Stimulated activated naive CD8-positive, alpha-beta T cell treated with anti-CD3 and anti-CD28 coated beads, Interleukin-15, Interleukin-2, amounts not matched to agents 100 ng/mL and 50 ng/mL, for 24 hours (primary cell): ENCODE measurements around the gene ZFYVE28.
A peak's percentile ranks its signal among the peaks of the same experiment; 100 is the strongest.

ENCODE experiments used
- H3K27ac Mint-ChIP-seq: one replicate; pipeline ENCODE4 v1.8.0; 2021; ENCODE audit warnings: mild to moderate bottlenecking, mixed read lengths
- H3K27me3 Mint-ChIP-seq: one replicate; pipeline ENCODE4 v1.8.0; 2021; ENCODE audit warnings: mixed read lengths
- H3K36me3 Mint-ChIP-seq: one replicate; pipeline ENCODE4 v1.8.0; 2021; ENCODE audit warnings: low read depth, mixed read lengths
- H3K4me1 Mint-ChIP-seq: one replicate; pipeline ENCODE4 v1.8.0; 2021; ENCODE audit warnings: low read depth, mixed read lengths
- H3K4me3 Mint-ChIP-seq: one replicate; pipeline ENCODE4 v1.8.0; 2021; ENCODE audit warnings: mild to moderate bottlenecking, mixed read lengths
- H3K9me3 Mint-ChIP-seq: one replicate; pipeline ENCODE4 v1.8.0; 2021; ENCODE audit warnings: mixed read lengths

ZFYVE28 gene

GRCh38 chr4:2270341-2271165, 147.9 kb downstream of the ZFYVE28 start:
- H3K27ac Mint-ChIP-seq: no peak overlapping the region
- no peaks in the 10 kb centered on the region for H3K27me3 Mint-ChIP-seq
- H3K4me3 Mint-ChIP-seq: no peak overlapping the region
- H3K9me3 Mint-ChIP-seq: no peaks in the 10 kb centered on the region
- H3K4me1 Mint-ChIP-seq: no peaks in the 10 kb centered on the region
- no peaks in the 10 kb centered on the region for H3K36me3 Mint-ChIP-seq

- H3K36me3 Mint-ChIP-seq: no peaks in the 10 kb centered on the region
- no peak overlapping the region for H3K4me3 Mint-ChIP-seq
- no peaks in the 10 kb centered on the region for H3K27me3 Mint-ChIP-seq
- H3K9me3 Mint-ChIP-seq: no peaks in the 10 kb centered on the region
- no peaks in the 10 kb centered on the region for H3K4me1 Mint-ChIP-seq
- no peak overlapping the region for H3K27ac Mint-ChIP-seq
Observed at GRCh38 chr4:2269618-2270163, 148.8 kb downstream of the ZFYVE28 start.

DNA sequence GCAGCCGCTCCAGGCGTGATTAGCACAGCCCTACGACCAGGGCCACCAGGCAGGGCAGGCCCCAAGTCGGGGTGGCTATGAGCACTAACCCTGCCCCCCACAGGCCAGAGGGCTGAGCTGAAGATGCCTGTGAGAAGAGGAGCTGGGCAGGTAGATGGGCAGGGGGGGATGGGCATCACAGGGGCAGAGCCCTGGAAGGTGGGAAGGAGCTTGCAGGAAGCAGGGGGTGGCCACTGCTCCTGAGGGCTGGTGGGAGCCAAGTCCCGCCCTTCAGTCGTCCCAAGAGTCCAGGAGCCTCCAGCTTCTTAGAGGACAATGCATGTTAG, 149.3 kb downstream of the ZFYVE28 start:
- Mint-ChIP-seq H3K36me3 (no peaks in the 10 kb centered on the region), H3K27ac (no peak overlapping the region), H3K4me3 (no peak overlapping the region), H3K27me3 (no peaks in the 10 kb centered on the region), H3K9me3 (no peaks in the 10 kb centered on the region), H3K4me1 (no peaks in the 10 kb centered on the region)

DNA sequence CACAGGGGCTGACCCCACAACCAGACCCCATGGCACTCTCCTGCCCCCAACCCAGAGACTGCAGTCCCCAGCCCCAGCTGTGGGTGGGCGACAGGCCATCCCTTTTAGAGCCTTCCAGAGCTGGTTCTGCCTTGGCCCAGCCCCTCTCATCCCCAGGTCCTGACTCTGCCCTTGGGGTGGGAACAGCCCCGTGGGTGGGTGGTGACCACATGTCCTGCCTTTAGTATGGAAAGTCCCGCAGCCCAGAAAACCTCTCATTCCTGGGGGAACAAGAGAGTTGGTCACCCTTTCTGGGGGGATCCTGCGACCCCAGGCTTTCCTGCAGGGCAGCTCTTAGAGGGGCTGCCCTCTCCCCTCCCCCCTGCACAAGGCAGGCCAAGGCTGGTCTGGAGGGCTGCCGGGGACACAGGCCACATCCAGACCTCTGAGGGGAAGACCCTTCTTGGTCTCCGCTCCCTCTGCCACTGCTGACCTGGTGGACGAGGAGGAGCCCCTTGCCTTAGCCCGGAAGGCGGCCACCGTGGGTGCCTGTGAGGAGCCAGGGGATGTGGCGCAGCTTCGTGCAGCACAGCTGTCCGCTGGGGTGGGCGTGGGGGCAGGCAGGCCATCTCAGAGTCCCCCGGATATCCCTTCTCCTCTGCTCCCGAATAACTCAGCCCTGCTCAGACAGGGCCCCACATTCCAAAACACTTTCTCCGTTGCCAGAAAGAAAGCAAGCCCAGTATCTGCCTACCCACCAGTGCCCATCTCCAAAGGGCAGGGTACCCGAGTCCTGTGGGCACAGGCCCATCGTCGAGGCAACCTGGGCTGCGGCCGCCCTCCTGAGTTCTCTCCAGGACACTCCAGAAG, 149.9 kb downstream of the ZFYVE28 start:
- Mint-ChIP-seq H3K27ac (no peak overlapping the region), H3K36me3 (no peaks in the 10 kb centered on the region), H3K4me1 (no peaks in the 10 kb centered on the region), H3K4me3 (no peak overlapping the region), H3K9me3 (no peaks in the 10 kb centered on the region), H3K27me3 (no peaks in the 10 kb centered on the region)

GRCh38 chr4:2267841-2268240, 150.6 kb downstream of the ZFYVE28 start:
- no peaks in the 10 kb centered on the region for H3K27me3 Mint-ChIP-seq
- no peak overlapping the region for H3K4me3 Mint-ChIP-seq
- no peaks in the 10 kb centered on the region for H3K9me3 Mint-ChIP-seq
- no peak overlapping the region for H3K27ac Mint-ChIP-seq
- H3K4me1 Mint-ChIP-seq: no peaks in the 10 kb centered on the region
- H3K36me3 Mint-ChIP-seq: no peaks in the 10 kb centered on the region

DNA sequence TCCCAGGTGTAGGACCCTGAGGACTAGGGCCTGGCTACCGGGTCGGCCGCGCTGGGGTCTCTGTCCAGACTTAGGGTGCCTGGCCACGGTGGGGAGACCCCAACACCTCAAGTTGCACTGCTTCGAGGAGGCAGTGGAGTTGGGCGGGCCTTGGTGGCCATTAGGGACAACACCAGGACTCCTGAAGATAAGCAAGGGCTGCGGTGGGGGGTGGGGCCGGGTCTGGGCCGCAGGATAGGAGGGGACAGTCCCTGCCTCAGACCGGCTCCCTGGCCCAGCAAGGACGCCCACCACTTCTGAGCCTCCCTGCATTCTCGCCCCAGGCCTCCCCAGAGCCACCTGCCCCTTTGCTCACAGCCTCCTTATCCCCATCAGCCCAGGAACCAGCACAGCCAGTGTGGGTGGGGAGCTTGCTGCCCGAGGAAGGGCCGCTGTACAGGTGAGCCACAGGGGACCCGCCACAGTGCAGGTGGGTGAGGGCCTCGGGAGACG, 151.1 kb downstream of the ZFYVE28 start:
- Mint-ChIP-seq H3K9me3 (no peaks in the 10 kb centered on the region), H3K27ac (no peak overlapping the region), H3K4me3 (no peak overlapping the region), H3K36me3 (no peaks in the 10 kb centered on the region), H3K27me3 (no peaks in the 10 kb centered on the region), H3K4me1 (no peaks in the 10 kb centered on the region)

DNA sequence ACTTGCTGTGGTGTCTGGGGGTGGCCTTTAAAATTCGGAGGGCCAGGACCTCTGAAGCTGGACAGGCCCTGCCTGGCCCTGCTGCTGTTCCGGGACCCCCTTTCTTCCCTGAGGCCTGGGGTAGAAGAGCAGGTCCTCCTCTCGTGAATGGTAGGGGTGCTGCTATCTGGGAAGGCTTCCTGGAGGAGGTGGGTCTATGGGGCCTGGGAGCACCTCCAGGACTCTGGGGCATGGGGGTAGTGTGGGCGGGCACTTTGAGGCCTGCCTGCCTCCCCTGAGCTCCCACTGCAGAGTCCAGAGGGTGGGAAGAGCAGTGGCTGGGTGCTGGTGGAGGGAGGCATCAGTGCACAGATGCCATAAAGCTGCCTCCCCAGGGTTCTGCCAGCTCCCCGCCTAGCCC, 151.6 kb downstream of the ZFYVE28 start:
- H3K27me3 Mint-ChIP-seq: no peaks in the 10 kb centered on the region
- H3K36me3 Mint-ChIP-seq: no peaks in the 10 kb centered on the region
- H3K9me3 Mint-ChIP-seq: no peaks in the 10 kb centered on the region
- no peak overlapping the region for H3K4me3 Mint-ChIP-seq
- no peak overlapping the region for H3K27ac Mint-ChIP-seq
- no peaks in the 10 kb centered on the region for H3K4me1 Mint-ChIP-seq

GRCh38 chr4:2266181-2266580, 152.3 kb downstream of the ZFYVE28 start:
- H3K27ac Mint-ChIP-seq: no peak overlapping the region
- H3K36me3 Mint-ChIP-seq: no peaks in the 10 kb centered on the region
- no peak overlapping the region for H3K4me3 Mint-ChIP-seq
- no peaks in the 10 kb centered on the region for H3K9me3 Mint-ChIP-seq
- H3K4me1 Mint-ChIP-seq: no peaks in the 10 kb centered on the region
- H3K27me3 Mint-ChIP-seq: no peaks in the 10 kb centered on the region

GRCh38 chr4:2265113-2266110, 153.0 kb downstream of the ZFYVE28 start:
- no peaks in the 10 kb centered on the region for H3K36me3 Mint-ChIP-seq
- H3K9me3 Mint-ChIP-seq: no peaks in the 10 kb centered on the region
- no peaks in the 10 kb centered on the region for H3K4me1 Mint-ChIP-seq
- H3K27me3 Mint-ChIP-seq: no peaks in the 10 kb centered on the region
- no peak overlapping the region for H3K4me3 Mint-ChIP-seq
- H3K27ac Mint-ChIP-seq: no peak overlapping the region

GRCh38 chr4:2264481-2265041, 153.9 kb downstream of the ZFYVE28 start:
- H3K27me3 Mint-ChIP-seq: no peaks in the 10 kb centered on the region
- no peak overlapping the region for H3K4me3 Mint-ChIP-seq
- H3K36me3 Mint-ChIP-seq: no peaks in the 10 kb centered on the region
- no peaks in the 10 kb centered on the region for H3K9me3 Mint-ChIP-seq
- H3K27ac Mint-ChIP-seq: no peak overlapping the region
- H3K4me1 Mint-ChIP-seq: no peaks in the 10 kb centered on the region

DNA sequence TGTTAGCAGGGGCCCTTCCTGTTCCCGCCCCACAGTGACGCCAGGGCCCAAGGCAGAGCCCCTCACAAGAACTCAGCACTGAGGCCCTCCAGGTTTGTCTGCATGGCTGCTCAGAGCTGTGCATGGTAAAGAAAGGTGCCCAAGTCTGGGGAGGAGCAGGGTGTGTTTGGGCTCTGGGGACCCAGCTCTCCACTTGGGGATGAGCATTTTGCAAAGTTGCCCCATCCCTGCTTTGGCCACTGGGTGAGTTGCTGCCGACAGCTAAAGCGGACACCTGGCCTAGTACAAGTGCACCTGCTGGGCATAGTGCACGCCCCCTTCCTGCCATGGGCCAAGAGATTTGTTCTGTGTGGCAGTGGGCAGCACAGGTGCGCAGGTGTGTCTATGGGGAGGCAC, 154.5 kb downstream of the ZFYVE28 start:
- Mint-ChIP-seq H3K4me3 (no peak overlapping the region), H3K4me1 (no peaks in the 10 kb centered on the region), H3K27me3 (no peaks in the 10 kb centered on the region), H3K36me3 (no peaks in the 10 kb centered on the region), H3K9me3 (no peaks in the 10 kb centered on the region), H3K27ac (no peak overlapping the region)

DNA sequence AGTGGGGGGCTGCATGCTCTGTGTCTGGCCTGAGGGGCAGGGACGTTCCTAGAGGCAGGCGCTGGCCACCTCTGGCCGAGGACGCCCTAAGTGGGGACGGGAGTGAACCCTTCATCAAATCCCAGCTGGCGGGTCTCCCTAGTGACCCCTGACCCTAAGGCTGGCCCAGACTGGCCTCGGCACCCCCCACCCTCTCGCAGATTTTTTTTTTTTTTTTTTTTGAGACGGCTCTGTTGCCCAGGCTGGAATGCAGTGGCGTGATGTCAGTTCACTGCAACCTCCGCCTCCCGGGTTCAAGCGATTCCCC, 155.5 kb downstream of the ZFYVE28 start:
- Mint-ChIP-seq H3K27ac (no peak overlapping the region), H3K9me3 (no peaks in the 10 kb centered on the region), H3K4me3 (peak overlapping the region; percentile 63), H3K4me1 (no peaks in the 10 kb centered on the region), H3K36me3 (no peaks in the 10 kb centered on the region), H3K27me3 (no peaks in the 10 kb centered on the region)

DNA sequence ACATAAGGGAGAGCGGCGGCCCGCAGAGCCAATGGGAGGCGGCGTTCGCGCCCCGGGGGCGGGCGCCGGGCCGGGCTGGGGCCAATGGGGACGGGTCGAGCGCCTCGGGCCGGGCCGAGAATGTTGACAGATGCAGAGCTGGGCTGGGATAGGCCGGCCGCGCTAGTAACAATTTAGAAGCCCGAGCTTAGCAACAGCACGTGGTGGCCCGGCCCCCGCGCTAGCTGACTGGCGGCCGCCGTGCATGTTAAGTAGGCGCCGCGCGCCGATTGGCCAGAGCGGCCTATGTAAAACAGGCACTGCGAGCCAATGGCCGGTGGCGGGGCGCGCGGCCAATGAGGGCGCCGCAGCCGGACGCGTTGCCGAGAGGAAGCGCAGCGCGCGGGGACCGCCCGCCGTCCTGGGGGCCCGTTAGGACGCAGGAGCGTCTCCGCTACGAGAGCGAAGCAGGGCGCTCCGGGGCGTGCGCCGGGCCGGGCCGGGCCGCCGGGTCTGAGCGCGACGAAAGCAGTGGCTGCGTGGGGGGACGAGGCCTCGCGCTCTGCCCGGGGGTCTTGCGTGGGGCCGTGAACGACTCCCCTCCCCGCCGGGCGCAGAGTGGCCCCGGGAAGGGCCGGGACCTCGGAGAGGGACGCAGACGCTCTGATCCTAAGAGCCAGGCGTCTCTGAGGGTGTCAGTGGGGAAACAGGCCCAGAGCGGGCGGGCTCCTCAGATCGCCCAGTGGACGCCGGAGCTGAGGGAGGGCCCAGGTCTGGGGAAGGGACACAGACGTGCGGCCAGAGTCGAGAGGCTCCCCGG, 156.1 kb downstream of the ZFYVE28 start:
- H3K4me1 Mint-ChIP-seq: no peaks in the 10 kb centered on the region
- H3K4me3 Mint-ChIP-seq: peak overlapping the region; percentile 63
- no peaks in the 10 kb centered on the region for H3K27me3 Mint-ChIP-seq
- H3K36me3 Mint-ChIP-seq: no peaks in the 10 kb centered on the region
- no peaks in the 10 kb centered on the region for H3K9me3 Mint-ChIP-seq
- H3K27ac Mint-ChIP-seq: no peak overlapping the region

DNA sequence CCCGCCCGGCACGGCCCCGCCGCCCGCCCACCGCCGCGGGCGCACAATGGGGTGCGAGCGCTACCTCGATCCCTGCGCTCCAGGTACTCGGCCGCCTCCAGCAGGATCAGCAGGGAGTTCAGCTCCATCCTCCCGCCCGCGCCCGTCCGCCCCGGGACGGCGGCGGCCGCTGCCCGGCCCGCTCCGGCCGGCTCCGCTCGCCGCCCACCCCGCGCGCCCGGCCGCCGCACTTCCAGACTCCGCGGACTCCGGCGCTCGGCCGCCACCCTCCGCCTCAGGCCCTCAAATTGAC, 156.6 kb downstream of the ZFYVE28 start, which contains the start of gene MXD4:
Gene MXD4 (minus strand): TSS at position 257 of the 292 bp plus-strand sequence. CDS start 129 bp downstream, at position 128.
- peak within 1 kb of the TSS; percentile 63 for H3K4me3 Mint-ChIP-seq
- no peaks in the 10 kb centered on the region for H3K36me3 Mint-ChIP-seq
- H3K27ac Mint-ChIP-seq: no peak within 1 kb of the TSS
- no peaks in the 10 kb centered on the region for H3K4me1 Mint-ChIP-seq
- no peaks in the 10 kb centered on the region for H3K27me3 Mint-ChIP-seq
- H3K9me3 Mint-ChIP-seq: no peaks in the 10 kb centered on the region
